Endodermal cell (in vitro differentiated cells): ENCODE measurements around the gene MROH2A. TPM values are rescaled to one million over a fixed set of nuclear protein-coding genes. Genes with fewer than 3 reads are reported as not detected.

Experiments used
- DNase-seq: peaks from one replicate; pipeline ENCODE4 v3.0.0-alpha.2; 2017
- H3K27ac ChIP-seq: 2 replicates; pipeline ENCODE4 v1.5.1; 2013; ENCODE audit warnings: mild to moderate bottlenecking, low read depth, low read length, moderate library complexity
- H3K27me3 ChIP-seq: 2 replicates; pipeline ENCODE4 v1.6.1; 2013; ENCODE audit warnings: mild to moderate bottlenecking, low read length, moderate library complexity; ENCODE audit not compliant: insufficient read depth, control insufficient read depth, poor library complexity, severe bottlenecking
- H3K36me3 ChIP-seq: 2 replicates; pipeline ENCODE4 v1.7.0; 2013; ENCODE audit warnings: mild to moderate bottlenecking, low read length, moderate library complexity; ENCODE audit not compliant: control insufficient read depth, insufficient read depth
- H3K4me1 ChIP-seq: one replicate; pipeline ENCODE4 v1.7.0; 2013; ENCODE audit warnings: low read length; ENCODE audit not compliant: control insufficient read depth, insufficient read depth
- H3K4me3 ChIP-seq: 2 replicates; pipeline ENCODE4 v1.5.1; 2013; ENCODE audit warnings: mild to moderate bottlenecking, low read length, moderate library complexity
- H3K9ac ChIP-seq: 2 replicates; pipeline ENCODE4 v1.6.1; 2013; ENCODE audit warnings: mild to moderate bottlenecking, low read length, moderate library complexity; ENCODE audit not compliant: poor library complexity, severe bottlenecking; ENCODE audit errors: extremely low read depth
- H3K9me3 ChIP-seq: 2 replicates; pipeline ENCODE4 v1.6.1; 2013; ENCODE audit warnings: mild to moderate bottlenecking, low read length, moderate library complexity; ENCODE audit not compliant: control insufficient read depth
- H3K27ac Mint-ChIP-seq: 2 replicates; pipeline ENCODE4 v1.8.0; 2020; ENCODE audit warnings: mixed read lengths
- H3K27me3 Mint-ChIP-seq: 2 replicates; pipeline ENCODE4 v1.8.0; 2021; ENCODE audit warnings: mild to moderate bottlenecking, mixed read lengths; ENCODE audit not compliant: insufficient read depth
- H3K36me3 Mint-ChIP-seq: 2 replicates; pipeline ENCODE4 v1.8.0; 2020; ENCODE audit warnings: low read depth, mixed read lengths
- H3K4me1 Mint-ChIP-seq: 2 replicates; pipeline ENCODE4 v1.8.0; 2020; ENCODE audit warnings: mixed read lengths
- H3K4me3 Mint-ChIP-seq: 2 replicates; pipeline ENCODE4 v1.8.0; 2020; ENCODE audit warnings: mild to moderate bottlenecking, moderate library complexity, mixed read lengths
- H3K9me3 Mint-ChIP-seq: 2 replicates; pipeline ENCODE4 v1.8.0; 2020; ENCODE audit warnings: mild to moderate bottlenecking, mixed read lengths
- CTCF ChIP-seq: fragments of 200-600 bp; sonication (generic); conservative IDR thresholded peaks from 2 replicates; pipeline ENCODE4 v1.5.0; 2021; ENCODE audit warnings: antibody characterized with exemption, mild to moderate bottlenecking
- WGBS, 2 experiments: methylation state at CpG; one replicate each; pipeline versions ENCODE4 v1.1.5 to v1.1.7; 2013; ENCODE audit warnings: missing lambda C conversion rate in 2 of 2, mixed read lengths in 1 of 2; ENCODE audit not compliant: insufficient coverage in 1 of 2, insufficient read length in 1 of 2; 5-methylcytosine and 5-hydroxymethylcytosine counted together
- total RNA-seq, 2 donors: library from RNA; stranded (reverse); fragmentation: NEBNext Ultra II Directional in 1 of 2; extraction: Animal tissue kit (Norgen Biotek cat#: 25700) in 1 of 2; gene quantifications; 2 replicates in 1 of 2; 3 replicates in 1 of 2; pipeline ENCODE4 v1.2.1, GENCODE V29; 2021

MROH2A gene
- total RNA-seq, 2 donors from 2014 or later: not detected

DNA sequence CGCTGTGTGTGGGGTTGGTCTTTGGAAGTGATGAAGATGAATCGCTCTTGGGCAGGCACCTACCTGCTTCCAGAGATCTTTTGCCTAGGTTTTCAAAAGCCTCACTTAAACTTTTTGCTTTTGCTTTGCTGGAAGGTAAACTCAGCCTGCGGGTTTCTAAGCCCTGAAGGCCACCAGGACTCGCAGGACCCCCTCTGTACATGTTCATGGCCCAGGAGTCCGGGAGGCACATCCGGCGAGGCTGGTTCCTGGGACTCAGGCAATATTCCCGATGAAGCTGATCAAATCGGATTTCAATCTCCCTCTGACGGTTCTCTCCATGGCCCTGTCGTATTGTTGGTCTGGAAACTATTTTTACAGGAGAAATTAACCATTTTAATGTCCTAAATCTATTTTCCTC is 63.1 kb downstream of the MROH2A start:
- H3K36me3 ChIP-seq: peaks cover 95% of the 10 kb centered on the region

DNA sequence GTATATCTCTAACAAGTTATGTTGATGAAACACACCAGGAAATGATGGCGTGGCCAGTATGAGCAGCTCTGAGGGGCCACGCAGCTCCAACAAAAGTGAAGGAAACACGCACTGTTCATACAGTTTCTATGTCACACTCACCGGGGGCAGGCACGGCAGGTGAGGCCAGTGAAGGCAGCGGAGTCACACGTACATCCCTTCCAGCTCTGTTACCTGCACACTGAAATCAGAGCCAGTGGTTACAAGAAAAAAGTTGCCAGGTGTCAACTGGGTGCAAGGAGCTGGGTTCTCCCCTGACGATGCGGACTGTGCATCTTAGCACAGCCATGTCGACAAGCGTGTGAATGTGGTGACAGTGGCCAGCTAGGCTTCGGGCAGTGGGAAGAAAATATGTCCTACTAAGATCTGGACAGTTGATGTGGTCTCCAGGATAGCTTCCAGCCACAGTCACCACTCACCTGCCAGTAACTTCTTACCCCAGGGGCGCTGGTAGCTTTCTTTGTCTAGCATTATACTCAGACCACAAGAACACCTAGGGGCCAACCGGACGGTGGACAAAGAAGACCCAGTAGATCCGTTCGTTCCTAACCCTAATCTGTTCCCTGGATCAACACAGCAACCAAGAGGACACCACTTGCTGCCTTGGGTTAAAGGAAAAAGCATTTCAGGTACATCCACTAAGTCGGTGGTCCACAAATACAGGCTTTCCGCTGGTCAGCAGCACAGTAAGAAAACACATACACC is 66.1 kb downstream of the MROH2A start:
- Histone ChIP-seq H3K9me3 (no peaks in the 10 kb centered on the region), H3K4me1 (no peaks in the 10 kb centered on the region), H3K9ac (no peak overlapping the region), H3K27me3 (no peaks in the 10 kb centered on the region), H3K27ac (no peak overlapping the region), H3K4me3 (no peak overlapping the region), H3K36me3 (peaks cover 96% of the 10 kb centered on the region)
- Mint-ChIP-seq H3K4me1 (no peaks in the 10 kb centered on the region), H3K36me3 (peaks cover 92% of the 10 kb centered on the region), H3K4me3 (no peak overlapping the region), H3K27ac (no peak overlapping the region), H3K9me3 (no peaks in the 10 kb centered on the region), H3K27me3 (no peaks in the 10 kb centered on the region)
- 90 to 91% methylated on average over 14 to 19 of the region's 19 CpGs for WGBS, 2 experiments
- no peak for DNase-seq
- no peak for TF ChIP-seq CTCF

More for the DNA sequence above, 63.1 kb downstream of the MROH2A start:
- Histone ChIP-seq H3K27me3 (no peaks in the 10 kb centered on the region), H3K9me3 (no peaks in the 10 kb centered on the region), H3K4me1 (no peaks in the 10 kb centered on the region), H3K9ac (no peak overlapping the region), H3K27ac (no peak overlapping the region), H3K4me3 (no peak overlapping the region)
- TF ChIP-seq CTCF: no peak
- no peak for DNase-seq
- H3K4me3 Mint-ChIP-seq: no peak overlapping the region
- peaks cover 2% of the 10 kb centered on the region for H3K4me1 Mint-ChIP-seq
- H3K27ac Mint-ChIP-seq: no peak overlapping the region
- H3K27me3 Mint-ChIP-seq: no peaks in the 10 kb centered on the region
- no peaks in the 10 kb centered on the region for H3K9me3 Mint-ChIP-seq
- H3K36me3 Mint-ChIP-seq: peaks cover 92% of the 10 kb centered on the region
- WGBS, 2 experiments: 96% methylated on average over 10 to 11 of the region's 11 CpGs

- Mint-ChIP-seq H3K4me3 (no peak overlapping the region), H3K4me1 (no peaks in the 10 kb centered on the region), H3K9me3 (no peaks in the 10 kb centered on the region), H3K27ac (no peak overlapping the region), H3K27me3 (no peaks in the 10 kb centered on the region), H3K36me3 (peaks cover 93% of the 10 kb centered on the region)
- no peaks in the 10 kb centered on the region for H3K27me3 ChIP-seq
- H3K9ac ChIP-seq: no peak overlapping the region
- peaks cover 96% of the 10 kb centered on the region for H3K36me3 ChIP-seq
- TF ChIP-seq CTCF: no peak
- H3K4me3 ChIP-seq: no peak overlapping the region
- H3K9me3 ChIP-seq: no peaks in the 10 kb centered on the region
- 93 to 100% methylated on average over 1 to 3 of the region's 3 CpGs for WGBS, 2 experiments
- H3K27ac ChIP-seq: no peak overlapping the region
- H3K4me1 ChIP-seq: no peaks in the 10 kb centered on the region
- no peak for DNase-seq
Observed at GRCh38 chr2:233844836-233845235, 66.7 kb downstream of the MROH2A start.
